Vagina (tissue), 2 donors: ENCODE results near the gene SERTAD2.

Experiments used
- CTCF ChIP-seq, 3 experiments: fragments of 450-650 bp in 2 of 3; fragments of 200-600 bp in 1 of 3; sonication (generic) in 1 of 3; IDR thresholded peaks; one replicate each; pipeline ENCODE4 v1.5.1; 2017 to 2019; ENCODE audit warnings: antibody characterized with exemption in 3 of 3, mild to moderate bottlenecking in 2 of 3, moderate library complexity in 2 of 3
- POLR2A ChIP-seq, 2 donors: fragments of 450-650 bp; IDR thresholded peaks; one replicate each; pipeline ENCODE4 v1.6.1; 2017; ENCODE audit warnings: antibody characterized with exemption in 2 of 2, mild to moderate bottlenecking in 2 of 2, moderate library complexity in 2 of 2
- POLR2AphosphoS5 ChIP-seq, 2 donors: sonication (generic); formaldehyde crosslinking; IDR thresholded peaks; one replicate each; pipeline ENCODE4 v1.9.0; 2017; ENCODE audit warnings: antibody characterized with exemption in 2 of 2, mild to moderate bottlenecking in 2 of 2, low read depth in 1 of 2; ENCODE audit not compliant: insufficient read depth in 1 of 2

GRCh38 chr2:64615844-64616536, 37.7 kb downstream of the SERTAD2 start:
- TF ChIP-seq CTCF (IDR thresholded peaks at IDR 0.05) (no peak), POLR2A (IDR thresholded peaks at IDR 0.05) (no peak), POLR2AphosphoS5 (IDR thresholded peaks at IDR 0.05; ENCODE audit: insufficient read depth in 1 of 2, low read depth in 1 of 2) (no peak)
